Brain pericyte (primary cell): ENCODE data around the gene NOX3.
A peak's percentile ranks its signal among the peaks of the same experiment; 100 is the strongest.

Experiments
- DNase-seq: peaks from one replicate; pipeline ENCODE4 v3.0.0-alpha.2; 2012; ENCODE audit warnings: low read depth, low spot score

The NOX3 gene

GRCh38 chr6:155402656-155403304 is 52.9 kb downstream of the NOX3 start:
- DNase-seq, result no peak

GRCh38 chr6:155400654-155400965 is 55.0 kb downstream of the NOX3 start:
- no peak for DNase-seq

DNA sequence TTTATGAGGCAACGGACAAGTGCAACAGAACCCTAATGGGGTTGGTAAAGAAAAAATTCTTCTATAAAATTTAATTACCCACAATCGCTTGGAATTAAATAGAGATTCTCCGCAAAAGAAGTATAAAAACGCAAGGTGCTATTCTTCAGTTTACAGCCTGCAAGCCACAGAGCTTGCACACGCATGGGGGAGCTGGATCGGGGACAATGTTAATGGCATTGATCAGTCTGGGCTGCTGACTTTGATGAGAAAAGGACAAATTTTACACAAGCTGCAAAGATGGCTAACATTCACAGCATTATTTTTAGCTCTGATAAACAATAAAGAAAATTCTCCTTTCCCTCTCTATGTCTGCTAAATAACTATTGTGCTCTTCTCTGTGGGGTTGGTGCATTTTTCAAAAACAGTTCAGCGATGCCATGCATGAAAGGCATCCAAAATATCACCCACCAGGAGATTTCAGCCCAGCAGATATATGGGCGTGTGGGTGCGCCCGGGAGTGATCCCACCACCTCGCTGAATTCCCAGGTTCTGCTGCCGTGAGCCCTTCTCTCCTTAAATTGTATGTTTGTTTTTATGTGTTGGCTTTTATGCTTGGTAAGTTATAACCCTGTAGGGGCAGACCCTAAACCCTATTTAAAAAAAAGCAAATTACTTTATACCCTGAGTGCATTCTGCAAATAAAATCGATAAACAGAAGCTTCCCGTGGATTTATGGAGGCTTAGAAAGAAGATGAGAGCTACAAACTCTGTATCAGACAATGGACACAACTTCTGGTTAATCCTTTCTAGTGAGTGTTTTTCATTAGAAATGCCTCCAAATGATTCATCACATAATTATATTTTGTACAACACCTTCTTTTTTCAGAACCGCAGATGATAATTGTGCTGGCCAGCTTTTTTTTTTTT is 55.6 kb downstream of the NOX3 start:
- DNase-seq, result no peak

DNA sequence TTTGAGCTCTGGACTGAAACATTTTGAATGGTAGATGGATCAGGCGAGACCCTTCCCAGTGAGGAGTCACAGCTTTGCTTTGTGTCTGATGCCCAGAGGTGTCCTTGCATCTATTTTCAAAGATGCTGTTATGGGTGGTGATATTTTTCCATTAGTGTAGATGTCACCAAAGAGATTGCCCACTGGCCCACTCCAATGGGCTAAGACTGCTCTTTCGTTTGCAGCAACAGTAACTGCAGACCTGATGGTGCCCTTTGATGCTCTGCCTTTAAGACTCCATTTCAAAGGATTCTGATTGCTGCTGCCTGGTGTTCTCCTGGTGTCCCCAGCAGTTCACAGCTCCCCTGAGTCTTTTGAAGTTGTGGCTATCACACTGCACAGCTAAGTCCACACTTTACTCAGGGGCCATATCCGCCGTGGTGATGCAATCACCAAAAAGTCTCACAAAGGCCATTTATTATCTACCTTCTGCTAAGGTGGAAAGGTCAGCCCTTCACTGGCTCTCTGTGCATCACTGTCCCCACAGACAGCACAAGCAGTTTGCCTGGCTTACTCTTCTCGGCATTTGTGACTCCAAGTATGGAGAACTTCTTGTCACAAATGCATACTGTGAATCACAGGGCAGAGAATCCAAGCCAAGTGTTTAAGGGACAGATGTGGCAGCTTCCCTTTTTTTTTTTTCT is 56.4 kb downstream of the NOX3 start:
- no peak for DNase-seq

DNA sequence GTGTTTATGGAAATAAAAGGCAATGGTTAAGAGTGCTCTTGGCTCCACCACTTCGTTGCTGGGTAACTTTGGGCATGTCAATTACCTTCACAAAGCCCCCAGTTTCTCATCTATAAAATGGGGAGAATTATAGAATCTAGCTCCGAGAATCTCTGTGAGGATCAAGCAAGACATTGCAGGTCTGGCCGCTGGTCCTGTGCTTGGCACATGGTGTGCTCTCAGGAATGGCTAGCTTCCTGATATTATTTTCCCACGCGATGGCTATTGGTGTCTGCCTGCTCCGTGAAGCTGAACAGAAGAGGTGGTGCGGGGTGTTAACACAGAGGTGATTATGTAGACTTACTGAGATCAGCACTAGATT is 57.0 kb downstream of the NOX3 start:
- no peak for DNase-seq

DNA sequence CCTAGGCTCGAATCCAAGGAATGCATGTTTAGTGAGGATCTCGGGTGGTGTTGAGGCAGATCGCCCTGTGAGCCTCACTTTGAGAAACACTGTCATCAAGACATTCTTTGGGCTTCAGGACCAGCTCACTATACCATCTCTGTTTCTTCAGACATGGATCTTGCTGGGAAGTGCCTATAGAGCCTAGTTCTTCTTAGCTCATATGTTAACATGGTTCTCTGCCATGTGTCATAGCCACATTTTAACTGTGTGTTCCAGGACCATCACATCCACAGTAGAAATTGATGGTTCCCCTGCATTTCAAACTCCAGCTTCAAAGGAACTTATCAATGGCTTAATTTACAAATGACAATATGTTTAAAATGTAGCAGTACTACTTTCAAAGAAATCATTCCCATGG is 57.4 kb downstream of the NOX3 start:
- DNase-seq, result no peak

- DNase-seq, result no peak
Measured at GRCh38 chr6:155397172-155397705, 58.4 kb downstream of the NOX3 start.

DNA sequence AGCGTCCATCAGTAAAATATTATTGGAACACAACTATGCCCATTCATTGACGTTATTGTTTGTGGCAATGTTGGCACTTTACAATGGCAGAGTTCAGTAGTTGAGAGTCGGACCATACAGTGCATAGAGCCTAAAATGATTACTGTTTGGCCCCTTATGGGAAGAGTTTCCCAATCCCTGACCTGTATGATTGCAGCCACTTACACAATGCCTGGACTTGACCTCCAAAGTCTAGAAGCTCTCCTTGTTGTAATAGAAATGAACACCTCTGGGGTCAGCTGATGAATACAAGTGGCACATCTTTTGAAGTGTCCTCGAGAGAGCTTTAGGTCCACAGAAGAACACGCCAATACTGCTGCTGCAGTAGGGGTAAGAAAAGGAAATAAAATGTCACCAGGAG is 59.0 kb downstream of the NOX3 start:
- no peak for DNase-seq

GRCh38 chr6:155395339-155395738 is 60.3 kb downstream of the NOX3 start:
- no peak for DNase-seq

DNA sequence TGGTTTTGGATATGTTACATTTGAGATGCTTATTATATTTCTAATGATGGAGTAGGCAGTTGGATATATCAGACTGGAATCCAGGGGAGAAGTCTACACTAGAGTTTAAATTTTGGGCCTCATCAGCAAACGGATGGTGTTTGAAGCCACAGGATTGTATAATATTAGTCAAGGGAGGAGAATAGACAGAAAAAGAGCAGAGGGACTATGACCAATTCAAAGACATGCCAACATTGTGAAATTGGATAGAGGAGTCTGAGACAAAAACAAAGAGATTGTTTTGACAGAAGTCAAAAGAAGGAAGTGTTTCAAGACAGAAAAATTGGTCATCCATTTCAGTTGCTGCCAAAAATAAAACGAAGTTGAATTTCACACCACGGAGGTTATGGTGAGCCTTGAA is 66.5 kb downstream of the NOX3 start:
- no peak for DNase-seq

GRCh38 chr6:155388591-155388990 is 67.0 kb downstream of the NOX3 start:
- DNase-seq, result no peak

- no peak for DNase-seq
Measured at GRCh38 chr6:155387481-155387880, 68.2 kb downstream of the NOX3 start.

DNA sequence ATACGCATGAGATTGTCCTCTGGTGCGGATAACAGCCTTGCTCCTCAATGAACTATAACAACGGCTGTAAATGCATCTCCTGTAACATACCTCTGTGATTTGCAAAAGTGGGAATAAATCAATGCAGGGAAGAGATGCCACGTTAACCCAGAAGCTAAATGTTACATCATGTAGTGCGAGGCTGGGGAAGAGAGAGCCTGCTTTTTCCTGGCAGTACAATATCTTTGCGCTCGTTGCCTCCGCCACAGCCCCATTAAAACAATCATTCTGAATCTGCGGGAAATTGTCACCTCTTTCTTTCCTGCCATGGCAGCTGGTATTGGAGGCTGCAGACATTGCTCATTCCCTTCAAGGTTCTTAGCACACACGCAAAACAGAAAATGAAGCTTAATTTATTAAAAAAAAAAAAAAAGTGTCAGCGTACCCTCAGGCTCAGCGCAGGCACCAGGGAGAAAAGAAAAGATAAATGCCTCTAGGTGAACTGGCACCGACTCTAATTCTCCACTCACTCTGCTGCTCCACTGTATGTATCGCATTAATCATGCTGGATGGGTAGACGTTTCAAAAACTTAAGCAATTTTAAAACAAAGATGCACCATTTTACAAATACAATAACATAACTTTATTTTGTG is 71.2 kb downstream of the NOX3 start:
- DNase-seq, result no peak

DNA sequence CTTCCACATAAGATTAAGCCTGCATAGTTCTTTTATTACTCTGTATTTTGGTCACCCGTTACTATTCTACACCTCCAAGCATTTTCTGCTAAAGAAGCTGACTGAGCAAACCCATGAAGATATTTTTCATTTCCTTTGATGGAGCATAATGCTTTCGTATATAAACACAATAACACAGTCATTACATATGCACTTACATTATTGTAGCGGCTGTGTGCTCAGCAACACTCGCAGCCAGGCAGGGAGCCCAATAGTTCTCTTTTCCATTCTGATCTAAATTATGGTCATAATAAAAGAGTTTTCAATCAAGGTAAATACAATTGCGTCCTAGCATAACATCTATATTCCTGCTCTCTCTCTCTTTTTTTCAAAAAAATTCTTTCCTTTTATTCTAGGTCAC is 71.7 kb downstream of the NOX3 start:
- DNase-seq, result no peak

- DNase-seq, result no peak
Measured at GRCh38 chr6:155382338-155382685, 73.3 kb downstream of the NOX3 start.

DNA sequence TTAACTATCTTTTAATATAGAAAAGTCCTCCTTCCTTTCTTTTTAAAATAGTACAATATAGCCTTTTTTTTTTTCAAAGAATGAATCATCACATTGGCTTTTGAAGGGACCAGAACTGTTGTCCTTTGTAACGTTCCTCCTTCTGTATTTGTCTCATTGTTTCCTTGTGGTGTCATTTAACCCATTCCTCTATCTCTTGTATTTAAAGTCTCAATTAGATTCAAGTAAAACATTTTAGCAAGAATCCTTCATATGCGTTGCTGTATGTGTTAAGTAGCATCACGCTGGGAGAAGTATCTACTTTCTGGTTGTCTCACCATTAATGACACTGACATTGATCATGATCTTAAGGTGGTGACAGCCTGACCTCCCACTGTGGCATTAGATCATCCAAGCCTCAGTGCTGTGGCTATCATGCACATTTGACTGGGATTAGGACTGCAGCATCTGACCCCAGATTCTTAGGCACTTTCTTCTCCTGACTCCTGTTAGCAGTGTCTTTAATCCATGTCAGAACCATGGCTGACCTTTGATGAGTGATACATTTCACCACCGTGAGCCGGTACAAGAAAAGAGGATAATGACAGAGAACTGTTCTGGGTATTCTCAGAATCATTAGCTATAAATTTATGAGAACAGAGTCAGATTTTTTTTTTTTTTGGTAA is 73.8 kb downstream of the NOX3 start:
- DNase-seq, result peak; percentile 11

GRCh38 chr6:155380666-155381332 is 74.8 kb downstream of the NOX3 start:
- no peak for DNase-seq

GRCh38 chr6:155378724-155379123 is 76.9 kb downstream of the NOX3 start:
- DNase-seq, result no peak

DNA sequence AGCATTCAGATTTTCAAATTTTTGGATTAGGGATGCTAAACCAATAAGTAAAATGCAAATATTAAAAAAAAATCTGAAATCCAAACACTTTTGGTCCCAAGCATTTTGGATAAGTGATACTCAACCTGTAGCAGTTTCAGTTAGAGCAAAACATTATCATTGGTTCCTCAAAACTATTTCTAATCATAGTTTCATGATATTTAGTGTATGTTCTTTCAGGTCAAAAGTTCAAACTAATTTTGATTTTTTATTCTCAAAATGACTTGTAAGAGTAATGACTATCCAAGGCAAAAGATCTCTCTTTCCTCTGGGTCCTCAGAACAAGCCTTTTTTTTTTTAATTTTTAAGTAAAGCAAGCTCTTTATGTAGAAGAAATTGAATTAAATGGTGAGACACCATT is 77.4 kb downstream of the NOX3 start:
- no peak for DNase-seq

DNA sequence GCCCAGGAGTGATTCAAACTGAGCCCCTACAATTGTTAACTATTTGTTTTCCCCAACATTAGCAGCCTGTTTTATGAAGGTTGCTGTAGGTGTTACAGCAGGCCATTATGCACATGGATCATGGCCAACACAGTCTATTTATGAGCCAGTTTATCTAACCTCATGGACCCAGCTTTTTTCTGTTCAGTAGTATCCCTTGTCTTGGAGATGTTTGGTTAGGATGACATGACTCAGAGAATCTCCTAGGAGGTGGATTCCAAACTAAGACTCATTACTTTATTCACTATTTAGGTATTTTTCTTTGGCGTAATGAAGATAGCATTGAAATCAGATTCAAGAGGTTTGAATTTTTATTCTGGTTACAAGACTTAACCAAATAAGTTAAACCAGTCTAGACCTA is 78.6 kb downstream of the NOX3 start:
- DNase-seq, result no peak

DNA sequence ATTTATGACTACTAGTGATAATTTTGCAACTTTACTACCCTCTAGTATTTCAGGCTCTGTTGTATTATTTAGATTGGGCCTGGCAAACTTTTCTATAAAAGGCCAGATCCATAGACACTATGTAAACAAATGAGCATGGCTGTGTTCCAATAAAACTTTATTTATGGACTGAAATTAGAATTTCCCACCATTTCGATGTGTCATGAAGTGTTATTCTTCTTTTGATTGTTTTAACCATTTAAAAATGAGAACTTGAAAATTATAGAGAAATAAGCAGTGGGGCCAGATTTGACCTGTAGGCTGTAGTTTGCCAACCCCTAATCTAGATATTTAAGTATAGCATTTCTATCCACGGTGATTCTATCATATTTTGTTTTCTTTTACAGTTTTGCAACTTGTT is 79.8 kb downstream of the NOX3 start:
- DNase-seq, result no peak
